ENCODE results near the gene ZNF609.

ZNF609 gene

DNA sequence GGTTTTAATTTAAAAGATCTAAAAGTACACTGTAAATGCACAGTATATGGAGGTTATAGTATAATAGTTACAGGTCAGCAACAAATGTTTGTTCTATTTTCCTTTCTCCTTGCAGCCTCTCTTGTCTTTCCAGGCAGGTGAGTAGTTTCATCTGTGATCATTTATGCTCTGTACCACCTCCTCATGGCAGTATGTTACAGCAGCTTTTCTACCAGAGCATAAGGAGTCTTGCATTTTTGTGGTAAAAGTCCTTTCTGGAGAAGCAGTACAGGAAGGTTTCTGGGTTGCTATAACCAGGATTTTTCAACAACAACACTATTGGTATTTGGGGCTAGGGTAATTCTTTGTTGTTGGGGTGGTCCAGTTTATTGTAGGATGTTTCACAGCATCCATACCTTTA is 59.5 kb downstream of the ZNF609 start:
- Histone ChIP-seq H3K9me3 (ENCODE audit: control insufficient read depth in 5 of 5, low read length in 5 of 5) (no peaks in the 10 kb centered on the region), H3K9ac (ENCODE audit: low read length in 5 of 5) (no peak overlapping the region), H3K4me3 (ENCODE audit: low read depth in 1 of 5, low read length in 5 of 5) (no peak overlapping the region), H3K27me3 (ENCODE audit: control insufficient read depth in 5 of 5, insufficient read depth in 4 of 5, low read length in 5 of 5) (no peaks in the 10 kb centered on the region), H3K4me1 (ENCODE audit: control insufficient read depth in 5 of 5, insufficient read depth in 5 of 5, low read length in 5 of 5) (peaks cover 5 to 24% (median 20%) of the 10 kb centered on the region in 5 donors), H3K27ac (ENCODE audit: low read depth, low read length) (no peak overlapping the region), H3K36me3 (ENCODE audit: control insufficient read depth in 5 of 5, insufficient read depth in 5 of 5, low read length in 5 of 5) (peaks cover 0 to 5% (median 0%) of the 10 kb centered on the region in 5 donors)

DNA sequence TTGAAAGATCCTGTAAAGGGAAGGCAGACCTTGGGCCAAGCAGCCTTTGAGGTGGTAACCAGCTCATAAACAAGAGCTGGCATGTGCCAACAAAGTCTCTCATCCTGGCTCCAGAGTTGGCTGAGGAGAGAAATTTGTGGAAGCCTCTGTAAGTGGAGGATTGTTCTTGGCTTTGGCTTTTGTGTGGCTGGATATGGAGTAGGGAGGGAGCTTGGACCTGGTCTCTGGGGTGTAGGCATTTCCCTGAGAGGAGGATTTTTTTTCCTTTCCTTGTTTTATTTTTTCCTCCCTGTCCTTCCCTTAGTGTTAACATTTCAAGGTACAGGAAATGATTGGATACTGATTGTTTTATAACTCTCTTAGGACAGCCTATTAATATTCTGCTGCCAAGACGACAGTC is 60.8 kb downstream of the ZNF609 start:
- H3K36me3 ChIP-seq (ENCODE audit: control insufficient read depth in 5 of 5, insufficient read depth in 5 of 5, low read length in 5 of 5), result peaks cover 0 to 5% (median 0%) of the 10 kb centered on the region in 5 donors
- no peak overlapping the region for H3K27ac ChIP-seq (ENCODE audit: low read depth, low read length)
- no peak overlapping the region for H3K4me3 ChIP-seq (ENCODE audit: low read depth in 1 of 5, low read length in 5 of 5)
- peaks cover 5 to 17% (median 15%) of the 10 kb centered on the region in 5 donors for H3K4me1 ChIP-seq (ENCODE audit: control insufficient read depth in 5 of 5, insufficient read depth in 5 of 5, low read length in 5 of 5)
- no peak overlapping the region for H3K9ac ChIP-seq (ENCODE audit: low read length in 5 of 5)
- no peaks in the 10 kb centered on the region for H3K27me3 ChIP-seq (ENCODE audit: control insufficient read depth in 5 of 5, insufficient read depth in 4 of 5, low read length in 5 of 5)
- H3K9me3 ChIP-seq (ENCODE audit: control insufficient read depth in 5 of 5, low read length in 5 of 5), result no peaks in the 10 kb centered on the region

- no peaks in the 10 kb centered on the region for H3K9me3 ChIP-seq (ENCODE audit: control insufficient read depth in 5 of 5, low read length in 5 of 5)
- no peak overlapping the region for H3K4me3 ChIP-seq (ENCODE audit: low read depth in 1 of 5, low read length in 5 of 5)
- no peak overlapping the region for H3K27ac ChIP-seq (ENCODE audit: low read depth, low read length)
- H3K36me3 ChIP-seq (ENCODE audit: control insufficient read depth in 5 of 5, insufficient read depth in 5 of 5, low read length in 5 of 5), result peaks cover 0 to 5% (median 0%) of the 10 kb centered on the region in 5 donors
- H3K27me3 ChIP-seq (ENCODE audit: control insufficient read depth in 5 of 5, insufficient read depth in 4 of 5, low read length in 5 of 5), result no peaks in the 10 kb centered on the region
- H3K4me1 ChIP-seq (ENCODE audit: control insufficient read depth in 5 of 5, insufficient read depth in 5 of 5, low read length in 5 of 5), result peaks cover 5 to 17% (median 15%) of the 10 kb centered on the region in 5 donors
- no peak overlapping the region for H3K9ac ChIP-seq (ENCODE audit: low read length in 5 of 5)
Measured at GRCh38 chr15:64521726-64522164, 61.4 kb downstream of the ZNF609 start.

- Histone ChIP-seq H3K4me3 (ENCODE audit: low read depth in 1 of 5, low read length in 5 of 5) (no peak overlapping the region), H3K9me3 (ENCODE audit: control insufficient read depth in 5 of 5, low read length in 5 of 5) (no peaks in the 10 kb centered on the region), H3K4me1 (ENCODE audit: control insufficient read depth in 5 of 5, insufficient read depth in 5 of 5, low read length in 5 of 5) (peaks cover 5 to 17% (median 15%) of the 10 kb centered on the region in 5 donors), H3K27me3 (ENCODE audit: control insufficient read depth in 5 of 5, insufficient read depth in 4 of 5, low read length in 5 of 5) (no peaks in the 10 kb centered on the region), H3K9ac (ENCODE audit: low read length in 5 of 5) (no peak overlapping the region), H3K36me3 (ENCODE audit: control insufficient read depth in 5 of 5, insufficient read depth in 5 of 5, low read length in 5 of 5) (peaks cover 0 to 5% (median 0%) of the 10 kb centered on the region in 5 donors), H3K27ac (ENCODE audit: low read depth, low read length) (no peak overlapping the region)
Measured at GRCh38 chr15:64522226-64522823, 61.9 kb downstream of the ZNF609 start.

- no peak overlapping the region for H3K27ac ChIP-seq (ENCODE audit: low read depth, low read length)
- no peaks in the 10 kb centered on the region for H3K9me3 ChIP-seq (ENCODE audit: control insufficient read depth in 5 of 5, low read length in 5 of 5)
- H3K9ac ChIP-seq (ENCODE audit: low read length in 5 of 5), result no peak overlapping the region
- H3K4me3 ChIP-seq (ENCODE audit: low read depth in 1 of 5, low read length in 5 of 5), result no peak overlapping the region
- no peaks in the 10 kb centered on the region for H3K27me3 ChIP-seq (ENCODE audit: control insufficient read depth in 5 of 5, insufficient read depth in 4 of 5, low read length in 5 of 5)
- peaks cover 0 to 5% (median 0%) of the 10 kb centered on the region in 5 donors for H3K36me3 ChIP-seq (ENCODE audit: control insufficient read depth in 5 of 5, insufficient read depth in 5 of 5, low read length in 5 of 5)
- peaks cover 5 to 17% (median 15%) of the 10 kb centered on the region in 5 donors for H3K4me1 ChIP-seq (ENCODE audit: control insufficient read depth in 5 of 5, insufficient read depth in 5 of 5, low read length in 5 of 5)
Measured at GRCh38 chr15:64523240-64523639, 62.9 kb downstream of the ZNF609 start.

DNA sequence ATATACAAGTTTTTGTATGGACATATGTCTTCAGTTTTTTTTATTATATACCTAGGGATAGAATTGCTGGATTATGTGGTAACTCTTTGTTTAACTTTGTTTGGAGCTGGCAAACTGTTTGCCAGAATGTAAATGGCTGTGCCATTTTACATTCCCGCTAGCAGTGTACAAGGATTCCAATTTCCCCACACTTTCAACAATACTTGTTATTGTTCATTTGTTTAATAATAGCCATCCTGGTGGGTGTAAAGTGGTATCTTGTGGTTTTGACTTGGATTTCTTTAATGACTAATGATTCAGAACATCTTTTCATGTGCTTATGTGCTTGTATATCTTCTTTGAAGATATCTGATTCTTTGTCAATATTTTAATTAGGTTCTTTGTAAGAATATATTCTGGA is 64.4 kb downstream of the ZNF609 start:
- no peaks in the 10 kb centered on the region for H3K9me3 ChIP-seq (ENCODE audit: control insufficient read depth in 5 of 5, low read length in 5 of 5)
- peaks cover 5 to 12% (median 5%) of the 10 kb centered on the region in 5 donors for H3K36me3 ChIP-seq (ENCODE audit: control insufficient read depth in 5 of 5, insufficient read depth in 5 of 5, low read length in 5 of 5)
- no peaks in the 10 kb centered on the region for H3K27me3 ChIP-seq (ENCODE audit: control insufficient read depth in 5 of 5, insufficient read depth in 4 of 5, low read length in 5 of 5)
- no peak overlapping the region for H3K4me3 ChIP-seq (ENCODE audit: low read depth in 1 of 5, low read length in 5 of 5)
- no peak overlapping the region for H3K9ac ChIP-seq (ENCODE audit: low read length in 5 of 5)
- no peak overlapping the region for H3K27ac ChIP-seq (ENCODE audit: low read depth, low read length)
- H3K4me1 ChIP-seq (ENCODE audit: control insufficient read depth in 5 of 5, insufficient read depth in 5 of 5, low read length in 5 of 5), result peaks cover 5 to 17% (median 15%) of the 10 kb centered on the region in 5 donors

DNA sequence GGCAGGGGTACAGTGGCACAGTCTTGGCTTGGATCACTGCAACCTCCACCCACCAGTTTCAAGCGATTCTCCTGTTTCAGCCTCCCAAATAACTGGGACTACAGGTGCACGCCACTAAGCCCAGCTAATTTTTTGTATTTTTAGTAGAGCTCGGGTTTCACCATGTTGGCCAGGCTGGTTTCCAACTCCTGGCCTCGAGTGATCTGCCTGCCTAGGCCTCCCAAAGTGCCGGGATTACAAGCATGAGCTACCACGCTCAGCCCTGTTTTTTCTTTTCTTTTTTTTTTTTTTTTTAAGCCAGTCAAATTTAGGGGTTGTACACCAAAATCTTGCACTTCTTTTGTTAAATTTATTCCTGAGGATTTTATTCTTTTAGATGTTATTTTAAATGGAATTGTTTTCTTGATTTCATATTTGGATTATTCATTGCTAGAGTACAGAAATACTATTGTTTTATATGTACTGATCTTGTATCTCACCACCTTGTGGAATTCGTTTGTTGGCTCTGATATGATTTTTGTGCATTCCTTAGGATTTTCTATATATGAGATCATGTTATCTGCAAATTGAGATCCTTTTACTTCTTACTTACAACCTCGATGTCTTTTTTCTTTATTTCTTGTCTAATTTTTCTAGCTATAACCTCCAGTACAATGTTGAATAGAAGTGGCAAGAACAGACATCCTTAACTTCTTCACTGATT is 65.6 kb downstream of the ZNF609 start:
- H3K27me3 ChIP-seq (ENCODE audit: control insufficient read depth in 5 of 5, insufficient read depth in 4 of 5, low read length in 5 of 5), result no peaks in the 10 kb centered on the region
- peaks cover 4 to 13% (median 12%) of the 10 kb centered on the region in 5 donors for H3K4me1 ChIP-seq (ENCODE audit: control insufficient read depth in 5 of 5, insufficient read depth in 5 of 5, low read length in 5 of 5)
- no peak overlapping the region for H3K4me3 ChIP-seq (ENCODE audit: low read depth in 1 of 5, low read length in 5 of 5)
- no peak overlapping the region for H3K27ac ChIP-seq (ENCODE audit: low read depth, low read length)
- H3K9ac ChIP-seq (ENCODE audit: low read length in 5 of 5), result no peak overlapping the region
- H3K36me3 ChIP-seq (ENCODE audit: control insufficient read depth in 5 of 5, insufficient read depth in 5 of 5, low read length in 5 of 5), result peaks cover 0 to 12% (median 5%) of the 10 kb centered on the region in 5 donors
- no peaks in the 10 kb centered on the region for H3K9me3 ChIP-seq (ENCODE audit: control insufficient read depth in 5 of 5, low read length in 5 of 5)

- peaks cover 0 to 12% (median 5%) of the 10 kb centered on the region in 5 donors for H3K36me3 ChIP-seq (ENCODE audit: control insufficient read depth in 5 of 5, insufficient read depth in 5 of 5, low read length in 5 of 5)
Measured at GRCh38 chr15:64527263-64527984, 67.0 kb downstream of the ZNF609 start.

DNA sequence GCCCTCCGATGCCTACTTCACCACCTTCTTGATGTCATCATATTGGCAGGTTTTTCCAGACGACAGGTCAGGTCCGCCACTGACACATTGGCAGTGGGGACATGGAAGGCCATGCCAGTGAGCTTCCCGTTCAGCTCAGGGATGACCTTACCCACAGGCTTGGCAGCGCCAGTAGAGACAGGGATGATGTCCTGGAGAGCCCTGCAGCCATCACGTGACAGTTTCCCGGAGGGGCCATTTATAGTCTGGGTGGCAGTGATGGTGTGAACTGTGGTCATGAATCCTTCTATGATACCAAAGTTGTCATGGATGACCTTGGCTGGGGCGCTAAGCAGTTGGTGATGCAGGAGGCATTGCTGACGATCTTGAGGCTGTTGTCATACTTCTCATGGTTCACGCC is 68.5 kb downstream of the ZNF609 start:
- Histone ChIP-seq H3K9ac (ENCODE audit: low read length in 5 of 5) (no peak overlapping the region), H3K27ac (ENCODE audit: low read depth, low read length) (no peak overlapping the region), H3K9me3 (ENCODE audit: control insufficient read depth in 5 of 5, low read length in 5 of 5) (no peaks in the 10 kb centered on the region), H3K4me1 (ENCODE audit: control insufficient read depth in 5 of 5, insufficient read depth in 5 of 5, low read length in 5 of 5) (no peaks in the 10 kb centered on the region), H3K36me3 (ENCODE audit: control insufficient read depth in 5 of 5, insufficient read depth in 5 of 5, low read length in 5 of 5) (peaks cover 0 to 12% (median 5%) of the 10 kb centered on the region in 5 donors), H3K4me3 (ENCODE audit: low read depth in 1 of 5, low read length in 5 of 5) (no peak overlapping the region), H3K27me3 (ENCODE audit: control insufficient read depth in 5 of 5, insufficient read depth in 4 of 5, low read length in 5 of 5) (no peaks in the 10 kb centered on the region)

More at GRCh38 chr15:64527263-64527984, 67.0 kb downstream of the ZNF609 start:
- H3K4me3 ChIP-seq (ENCODE audit: low read depth in 1 of 5, low read length in 5 of 5), result no peak overlapping the region
- no peaks in the 10 kb centered on the region for H3K9me3 ChIP-seq (ENCODE audit: control insufficient read depth in 5 of 5, low read length in 5 of 5)
- H3K27ac ChIP-seq (ENCODE audit: low read depth, low read length), result no peak overlapping the region
- no peaks in the 10 kb centered on the region for H3K4me1 ChIP-seq (ENCODE audit: control insufficient read depth in 5 of 5, insufficient read depth in 5 of 5, low read length in 5 of 5)
- no peaks in the 10 kb centered on the region for H3K27me3 ChIP-seq (ENCODE audit: control insufficient read depth in 5 of 5, insufficient read depth in 4 of 5, low read length in 5 of 5)
- H3K9ac ChIP-seq (ENCODE audit: low read length in 5 of 5), result no peak overlapping the region

GRCh38 chr15:64530472-64530871 is 70.1 kb downstream of the ZNF609 start:
- no peak overlapping the region for H3K9ac ChIP-seq (ENCODE audit: low read length in 5 of 5)
- no peak overlapping the region for H3K27ac ChIP-seq (ENCODE audit: low read depth, low read length)
- no peaks in the 10 kb centered on the region for H3K9me3 ChIP-seq (ENCODE audit: control insufficient read depth in 5 of 5, low read length in 5 of 5)
- no peaks in the 10 kb centered on the region for H3K27me3 ChIP-seq (ENCODE audit: control insufficient read depth in 5 of 5, insufficient read depth in 4 of 5, low read length in 5 of 5)
- no peak overlapping the region for H3K4me3 ChIP-seq (ENCODE audit: low read depth in 1 of 5, low read length in 5 of 5)
- H3K4me1 ChIP-seq (ENCODE audit: control insufficient read depth in 5 of 5, insufficient read depth in 5 of 5, low read length in 5 of 5), result no peaks in the 10 kb centered on the region
- H3K36me3 ChIP-seq (ENCODE audit: control insufficient read depth in 5 of 5, insufficient read depth in 5 of 5, low read length in 5 of 5), result peaks cover 0 to 12% (median 5%) of the 10 kb centered on the region in 5 donors
